Progenitor cell of endocrine pancreas (in vitro differentiated cells): Measurements from ENCODE around the gene BNC2. TPM values are rescaled to one million over a fixed set of nuclear protein-coding genes. Genes with fewer than 3 reads are reported as not detected.

Experiments
- DNase-seq: peaks from one replicate; pipeline ENCODE4 v3.0.0; 2021; ENCODE audit warnings: low spot score; ENCODE audit not compliant: unreplicated experiment
- H3K27ac Mint-ChIP-seq: 2 replicates; pipeline ENCODE4 v1.8.0; 2021; ENCODE audit warnings: mild to moderate bottlenecking, moderate library complexity, mixed read lengths
- H3K27me3 Mint-ChIP-seq: 2 replicates; pipeline ENCODE4 v1.8.0; 2021; ENCODE audit warnings: mixed read lengths
- H3K36me3 Mint-ChIP-seq: 2 replicates; pipeline ENCODE4 v1.8.0; 2022; ENCODE audit warnings: mixed read lengths; ENCODE audit not compliant: insufficient read depth
- H3K4me1 Mint-ChIP-seq: 2 replicates; pipeline ENCODE4 v1.8.0; 2021; ENCODE audit warnings: low read depth, mixed read lengths
- H3K4me3 Mint-ChIP-seq: 2 replicates; pipeline ENCODE4 v1.8.0; 2021; ENCODE audit warnings: low read depth, mild to moderate bottlenecking, moderate library complexity, mixed read lengths
- H3K9me3 Mint-ChIP-seq: 2 replicates; pipeline ENCODE4 v1.8.0; 2021; ENCODE audit warnings: low read depth, mixed read lengths
- total RNA-seq: library from RNA; stranded (reverse); gene quantifications from 2 replicates; pipeline ENCODE4 v1.2.1, GENCODE V29; 2021
- TF ChIP-seq, protein P1 (sequence below): fragments of 200-600 bp; sonication (generic); IDR thresholded peaks from one replicate; pipeline ENCODE4 v1.5.0; 2021; ENCODE audit warnings: antibody characterized with exemption, mild to moderate bottlenecking; ENCODE audit not compliant: unreplicated experiment

Gene BNC2
- total RNA-seq, 1 donor from 2014 or later, result 1.0 TPM

DNA sequence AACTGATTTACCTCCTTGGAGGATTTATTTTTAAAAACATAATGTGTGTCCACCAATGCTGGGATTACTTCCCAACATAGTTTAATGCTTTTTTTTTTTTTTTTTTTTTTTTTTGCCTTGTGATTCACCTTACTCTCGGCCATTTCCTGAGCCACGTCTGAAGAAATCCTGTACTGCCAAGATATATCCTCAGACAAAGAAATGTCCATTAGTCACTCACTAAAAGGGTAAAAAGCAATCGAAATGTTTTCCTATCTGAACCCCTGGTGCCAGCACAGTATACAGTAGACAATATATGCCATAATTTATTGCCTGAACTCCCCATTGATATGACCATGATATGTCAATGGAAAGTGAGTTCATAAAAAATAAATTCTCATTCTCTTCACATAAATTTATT lies 344.1 kb downstream of the BNC2 start:
- no peaks in the 10 kb centered on the region for H3K9me3 Mint-ChIP-seq
- H3K27ac Mint-ChIP-seq, result no peak overlapping the region
- no peak overlapping the region for H3K4me3 Mint-ChIP-seq
- peaks cover 5% of the 10 kb centered on the region for H3K27me3 Mint-ChIP-seq
- TF ChIP-seq, protein P1, sequence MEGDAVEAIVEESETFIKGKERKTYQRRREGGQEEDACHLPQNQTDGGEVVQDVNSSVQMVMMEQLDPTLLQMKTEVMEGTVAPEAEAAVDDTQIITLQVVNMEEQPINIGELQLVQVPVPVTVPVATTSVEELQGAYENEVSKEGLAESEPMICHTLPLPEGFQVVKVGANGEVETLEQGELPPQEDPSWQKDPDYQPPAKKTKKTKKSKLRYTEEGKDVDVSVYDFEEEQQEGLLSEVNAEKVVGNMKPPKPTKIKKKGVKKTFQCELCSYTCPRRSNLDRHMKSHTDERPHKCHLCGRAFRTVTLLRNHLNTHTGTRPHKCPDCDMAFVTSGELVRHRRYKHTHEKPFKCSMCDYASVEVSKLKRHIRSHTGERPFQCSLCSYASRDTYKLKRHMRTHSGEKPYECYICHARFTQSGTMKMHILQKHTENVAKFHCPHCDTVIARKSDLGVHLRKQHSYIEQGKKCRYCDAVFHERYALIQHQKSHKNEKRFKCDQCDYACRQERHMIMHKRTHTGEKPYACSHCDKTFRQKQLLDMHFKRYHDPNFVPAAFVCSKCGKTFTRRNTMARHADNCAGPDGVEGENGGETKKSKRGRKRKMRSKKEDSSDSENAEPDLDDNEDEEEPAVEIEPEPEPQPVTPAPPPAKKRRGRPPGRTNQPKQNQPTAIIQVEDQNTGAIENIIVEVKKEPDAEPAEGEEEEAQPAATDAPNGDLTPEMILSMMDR, result no peak
- DNase-seq, result no peak
- H3K36me3 Mint-ChIP-seq, result no peaks in the 10 kb centered on the region
- no peaks in the 10 kb centered on the region for H3K4me1 Mint-ChIP-seq

DNA sequence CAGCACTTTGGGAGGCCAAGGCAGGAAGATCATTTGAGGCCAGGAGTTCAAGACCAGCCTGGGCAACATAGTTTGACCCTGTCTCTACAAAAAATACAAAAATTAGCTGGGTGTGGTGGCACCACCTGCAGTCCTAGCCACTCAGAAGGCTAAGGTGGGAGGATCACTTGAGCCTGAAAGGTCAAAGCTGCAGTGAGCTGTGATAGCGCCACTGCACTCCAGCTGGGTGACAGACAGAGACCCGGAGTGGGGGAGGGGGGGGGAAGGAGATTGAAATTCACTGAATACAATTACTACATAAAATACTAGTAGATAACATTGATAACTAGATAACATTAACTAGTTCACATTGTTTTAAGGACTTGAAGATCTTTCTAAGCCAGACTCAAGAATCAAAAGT lies 345.6 kb downstream of the BNC2 start:
- Mint-ChIP-seq H3K9me3 (no peaks in the 10 kb centered on the region), H3K27me3 (peaks cover 5% of the 10 kb centered on the region), H3K36me3 (no peaks in the 10 kb centered on the region), H3K27ac (no peak overlapping the region), H3K4me1 (no peaks in the 10 kb centered on the region), H3K4me3 (no peak overlapping the region)
- TF ChIP-seq, protein P1, result no peak
- DNase-seq, result no peak

DNA sequence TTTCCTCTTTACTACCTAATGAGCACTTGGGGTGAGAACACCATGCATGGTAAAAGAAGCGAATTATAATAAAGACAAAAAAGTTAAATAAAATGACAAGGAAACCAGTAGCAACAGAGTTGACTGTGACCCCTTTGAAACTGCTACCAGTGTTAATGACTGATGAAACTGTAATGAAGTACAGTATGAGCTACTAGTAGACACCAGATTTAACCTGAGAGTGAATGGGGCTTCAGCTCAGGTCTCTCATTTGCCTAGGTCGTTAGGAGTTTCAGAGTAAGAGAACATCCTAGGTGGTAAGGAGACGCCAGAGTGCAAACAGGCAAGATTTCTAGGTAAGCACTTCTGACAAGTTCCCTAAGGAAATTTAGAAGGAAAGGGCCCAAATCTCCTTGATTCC lies 346.4 kb downstream of the BNC2 start:
- Mint-ChIP-seq H3K4me1 (no peaks in the 10 kb centered on the region), H3K27ac (no peak overlapping the region), H3K4me3 (no peak overlapping the region), H3K36me3 (no peaks in the 10 kb centered on the region), H3K9me3 (no peaks in the 10 kb centered on the region), H3K27me3 (peaks cover 8% of the 10 kb centered on the region)
- DNase-seq, result no peak
- TF ChIP-seq, protein P1, result no peak

- H3K27ac Mint-ChIP-seq, result no peak overlapping the region
- no peak for DNase-seq
- peaks cover 9% of the 10 kb centered on the region for H3K27me3 Mint-ChIP-seq
Observed at GRCh38 chr9:16521868-16522411, 348.5 kb downstream of the BNC2 start.

DNA sequence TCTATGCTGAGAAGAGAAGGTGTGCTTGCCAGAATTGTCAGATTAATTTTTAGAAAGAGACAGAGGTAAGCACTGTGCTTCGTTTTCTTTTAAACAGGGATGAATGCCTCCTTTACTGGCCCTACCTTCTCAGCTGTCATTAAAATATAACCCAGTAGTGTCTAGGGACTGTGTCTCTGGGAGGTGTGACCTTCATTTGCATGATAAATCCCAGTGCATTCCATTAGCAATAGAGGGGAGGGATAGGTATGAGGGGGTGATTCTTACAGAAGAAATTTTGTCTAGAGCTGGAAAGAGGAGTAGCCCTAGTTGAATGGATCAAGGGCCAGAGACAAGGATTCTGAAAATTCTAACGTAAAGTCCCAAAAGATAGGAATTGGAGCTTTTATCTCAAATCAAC lies 351.5 kb downstream of the BNC2 start:
- H3K27ac Mint-ChIP-seq, result no peak overlapping the region
- DNase-seq, result no peak
- H3K27me3 Mint-ChIP-seq, result peaks cover 14% of the 10 kb centered on the region
- TF ChIP-seq, protein P1, result no peak
- no peak overlapping the region for H3K4me3 Mint-ChIP-seq
- H3K9me3 Mint-ChIP-seq, result no peaks in the 10 kb centered on the region
- peaks cover 9% of the 10 kb centered on the region for H3K4me1 Mint-ChIP-seq
- no peaks in the 10 kb centered on the region for H3K36me3 Mint-ChIP-seq

More at GRCh38 chr9:16521868-16522411, 348.5 kb downstream of the BNC2 start:
- TF ChIP-seq, protein P1, result no peak
- H3K4me1 Mint-ChIP-seq, result peaks cover 1% of the 10 kb centered on the region
- H3K4me3 Mint-ChIP-seq, result no peak overlapping the region
- H3K9me3 Mint-ChIP-seq, result no peaks in the 10 kb centered on the region
- no peaks in the 10 kb centered on the region for H3K36me3 Mint-ChIP-seq
